SK-N-SH treated with all-trans-retinoic acid at 6 μM for 48 hours (cell line): ENCODE measurements around the gene CREBBP.

Experiments
- CSDC2 ChIP-seq: fragments of 250-450 bp; sonication (Bioruptor Pico); IDR thresholded peaks from 2 replicates; pipeline ENCODE4 v1.5.0; 2020; ENCODE audit warnings: mild to moderate bottlenecking, moderate library complexity
- ESRRG ChIP-seq: fragments of 250-450 bp; sonication (Bioruptor Pico); IDR thresholded peaks from 2 replicates; pipeline ENCODE4 v1.6.1; 2021; ENCODE audit warnings: mild to moderate bottlenecking
- ISL1 ChIP-seq: fragments of 250-450 bp; sonication (Bioruptor Pico); IDR thresholded peaks from 2 replicates; pipeline ENCODE4 v2.1.2; 2022; ENCODE audit warnings: mild to moderate bottlenecking, moderate library complexity
- OSR1 ChIP-seq: fragments of 250-450 bp; sonication (Bioruptor Pico); IDR thresholded peaks from 2 replicates; pipeline ENCODE4 v1.8.0; 2022; ENCODE audit warnings: moderate library complexity, mild to moderate bottlenecking, inconsistent platforms
- TOX ChIP-seq: fragments of 250-450 bp; sonication (Bioruptor Pico); IDR thresholded peaks from 2 replicates; pipeline ENCODE4 v1.8.0; 2021; ENCODE audit warnings: mild to moderate bottlenecking, moderate library complexity, borderline replicate concordance
- ZFP3 ChIP-seq: fragments of 250-450 bp; sonication (Bioruptor Pico); IDR thresholded peaks from 2 replicates; pipeline ENCODE4 v1.5.0; 2020; ENCODE audit warnings: mild to moderate bottlenecking, moderate library complexity
- ZFP30 ChIP-seq: fragments of 450-650 bp; formaldehyde crosslinking; IDR thresholded peaks from 2 replicates; pipeline ENCODE4 v1.5.0; 2022; ENCODE audit warnings: mild to moderate bottlenecking, moderate library complexity
- ZNF70 ChIP-seq: fragments of 450-650 bp; formaldehyde crosslinking; IDR thresholded peaks from 2 replicates; pipeline ENCODE4 v1.5.0; 2020; ENCODE audit warnings: mild to moderate bottlenecking, moderate library complexity
- ZNF8 ChIP-seq: fragments of 450-650 bp; formaldehyde crosslinking; IDR thresholded peaks from 2 replicates; pipeline ENCODE4 v1.5.0; 2020; ENCODE audit warnings: mild to moderate bottlenecking, moderate library complexity
- TF ChIP-seq, protein P1 (sequence below): fragments of 250-450 bp; sonication (Bioruptor Pico); IDR thresholded peaks from 2 replicates; pipeline ENCODE4 v1.8.0; 2020; ENCODE audit warnings: mild to moderate bottlenecking, moderate library complexity, borderline replicate concordance

DNA sequence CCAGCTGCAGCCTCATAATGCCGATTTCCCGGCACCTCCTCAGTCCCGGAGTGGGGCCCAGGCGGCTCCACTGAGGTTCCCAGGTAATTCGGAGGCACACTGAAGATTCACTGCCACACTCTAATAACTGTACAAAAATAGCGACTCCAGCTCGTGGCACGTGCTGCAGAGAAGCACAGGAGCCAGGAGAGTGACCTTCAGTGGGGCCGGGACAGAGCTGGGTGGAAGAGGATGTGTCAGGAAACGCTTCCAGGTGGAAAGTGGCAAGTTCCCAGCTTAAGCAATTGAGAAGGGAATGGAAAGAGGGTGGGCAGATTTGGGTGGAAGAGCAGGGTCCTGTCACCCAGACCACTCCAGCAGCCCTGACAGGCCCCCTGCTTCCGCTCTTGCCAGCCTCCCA lies 160.1 kb downstream of the CREBBP start:
- TF ChIP-seq TOX (CRISPR knock-in tag) (no peak), ZNF70 (CRISPR knock-in tag) (no peak), CSDC2 (CRISPR knock-in tag) (no peak), OSR1 (CRISPR knock-in tag) (no peak), ISL1 (CRISPR knock-in tag) (no peak), ZFP30 (no peak), ZNF8 (CRISPR knock-in tag) (no peak), ESRRG (CRISPR knock-in tag) (no peak), ZFP3 (no peak)
- TF ChIP-seq, protein P1, sequence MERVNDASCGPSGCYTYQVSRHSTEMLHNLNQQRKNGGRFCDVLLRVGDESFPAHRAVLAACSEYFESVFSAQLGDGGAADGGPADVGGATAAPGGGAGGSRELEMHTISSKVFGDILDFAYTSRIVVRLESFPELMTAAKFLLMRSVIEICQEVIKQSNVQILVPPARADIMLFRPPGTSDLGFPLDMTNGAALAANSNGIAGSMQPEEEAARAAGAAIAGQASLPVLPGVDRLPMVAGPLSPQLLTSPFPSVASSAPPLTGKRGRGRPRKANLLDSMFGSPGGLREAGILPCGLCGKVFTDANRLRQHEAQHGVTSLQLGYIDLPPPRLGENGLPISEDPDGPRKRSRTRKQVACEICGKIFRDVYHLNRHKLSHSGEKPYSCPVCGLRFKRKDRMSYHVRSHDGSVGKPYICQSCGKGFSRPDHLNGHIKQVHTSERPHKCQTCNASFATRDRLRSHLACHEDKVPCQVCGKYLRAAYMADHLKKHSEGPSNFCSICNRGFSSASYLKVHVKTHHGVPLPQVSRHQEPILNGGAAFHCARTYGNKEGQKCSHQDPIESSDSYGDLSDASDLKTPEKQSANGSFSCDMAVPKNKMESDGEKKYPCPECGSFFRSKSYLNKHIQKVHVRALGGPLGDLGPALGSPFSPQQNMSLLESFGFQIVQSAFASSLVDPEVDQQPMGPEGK (CRISPR knock-in tag): no peak
